ENCODE measurements around the gene ABHD2. TPM values are rescaled to one million over a fixed set of nuclear protein-coding genes. Genes with fewer than 3 reads are reported as not detected.

The ABHD2 gene
- total RNA-seq, 1 experiment from 2014 or later = 15.6 TPM

DNA sequence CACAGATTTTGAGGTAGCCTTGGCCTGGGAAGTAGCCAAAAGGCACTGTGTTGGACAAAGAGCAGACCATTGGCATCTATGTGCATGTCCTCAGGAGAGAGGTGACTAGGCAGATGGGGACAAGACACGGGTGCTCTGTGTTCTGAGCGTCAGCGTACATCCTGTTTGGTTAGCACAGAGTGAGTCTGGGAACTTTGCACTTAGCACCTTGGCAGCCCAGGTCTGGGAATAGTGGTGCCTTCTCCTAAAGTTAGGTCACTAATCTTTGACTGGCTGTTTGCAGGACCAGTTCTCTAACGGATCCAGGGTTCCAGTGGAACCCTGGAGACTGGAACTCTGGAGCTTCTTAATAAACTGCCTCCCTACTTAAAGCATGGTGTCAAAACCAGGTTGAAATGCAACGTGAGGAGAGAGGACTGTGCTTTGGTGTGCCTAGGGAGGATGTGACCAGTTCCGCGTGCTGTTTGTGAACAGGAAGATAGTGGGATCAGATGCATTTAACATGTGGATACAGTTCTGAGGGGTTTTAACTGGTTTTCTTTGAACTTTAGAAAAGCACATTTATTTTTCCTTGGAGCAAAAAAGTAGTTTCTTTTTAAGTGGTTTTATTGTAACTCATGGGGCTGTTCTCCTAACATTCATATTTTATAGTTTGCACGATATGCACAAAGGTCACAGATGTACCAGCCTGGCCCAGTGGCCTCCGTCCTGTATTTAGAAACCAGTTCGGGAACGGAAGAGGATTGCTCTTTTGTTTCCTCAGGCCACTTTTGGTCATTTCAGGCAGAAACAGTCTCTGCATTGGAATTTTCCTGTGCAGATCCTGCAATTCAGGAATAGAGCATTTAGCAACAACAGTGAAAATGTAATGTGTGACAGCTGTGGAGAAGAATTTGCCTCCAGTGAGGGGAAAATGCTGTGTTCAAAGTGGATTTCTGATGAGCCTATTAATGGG lies 48.8 kb downstream of the ABHD2 start:
- H2BK15ac ChIP-seq (ENCODE audit: low read depth, low read length) = no peak overlapping the region
- peak overlapping the region in 1 of 3 experiments; percentile 37; a peak in 2 of 7 replicates for H3K27ac Mint-ChIP-seq

More for the DNA sequence above, 48.8 kb downstream of the ABHD2 start:
- Mint-ChIP-seq H3K36me3 (ENCODE audit: insufficient read depth in 1 of 3, low read depth in 3 of 3) (no peaks in the 10 kb centered on the region; a peak in 1 of 7 replicates), H3K4me1 (peaks cover 0 to 2% of the 10 kb centered on the region in 2 experiments; a peak in 2 of 4 replicates), H3K4me3 (no peak overlapping the region), H3K9me3 (no peaks in the 10 kb centered on the region), H3K27me3 (ENCODE audit: low read depth) (no peaks in the 10 kb centered on the region)
- no peak overlapping the region for H3K23ac ChIP-seq (ENCODE audit: insufficient read length, low read depth, low read length)
- no peak overlapping the region for H3K4me2 ChIP-seq (ENCODE audit: insufficient read depth, insufficient read length, low read length)
- H3K27me3 ChIP-seq (ENCODE audit: insufficient read depth, low read length) = no peaks in the 10 kb centered on the region
- no peak overlapping the region for H3K14ac ChIP-seq (ENCODE audit: insufficient read depth, low read length)
- H2AFZ ChIP-seq (ENCODE audit: low read length) = no peak overlapping the region
- TF ChIP-seq, protein P1, sequence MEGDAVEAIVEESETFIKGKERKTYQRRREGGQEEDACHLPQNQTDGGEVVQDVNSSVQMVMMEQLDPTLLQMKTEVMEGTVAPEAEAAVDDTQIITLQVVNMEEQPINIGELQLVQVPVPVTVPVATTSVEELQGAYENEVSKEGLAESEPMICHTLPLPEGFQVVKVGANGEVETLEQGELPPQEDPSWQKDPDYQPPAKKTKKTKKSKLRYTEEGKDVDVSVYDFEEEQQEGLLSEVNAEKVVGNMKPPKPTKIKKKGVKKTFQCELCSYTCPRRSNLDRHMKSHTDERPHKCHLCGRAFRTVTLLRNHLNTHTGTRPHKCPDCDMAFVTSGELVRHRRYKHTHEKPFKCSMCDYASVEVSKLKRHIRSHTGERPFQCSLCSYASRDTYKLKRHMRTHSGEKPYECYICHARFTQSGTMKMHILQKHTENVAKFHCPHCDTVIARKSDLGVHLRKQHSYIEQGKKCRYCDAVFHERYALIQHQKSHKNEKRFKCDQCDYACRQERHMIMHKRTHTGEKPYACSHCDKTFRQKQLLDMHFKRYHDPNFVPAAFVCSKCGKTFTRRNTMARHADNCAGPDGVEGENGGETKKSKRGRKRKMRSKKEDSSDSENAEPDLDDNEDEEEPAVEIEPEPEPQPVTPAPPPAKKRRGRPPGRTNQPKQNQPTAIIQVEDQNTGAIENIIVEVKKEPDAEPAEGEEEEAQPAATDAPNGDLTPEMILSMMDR (conservative IDR thresholded peaks at IDR 0.05) = no peak
- no peak overlapping the region for H3K27ac ChIP-seq (ENCODE audit: insufficient read length, low read depth, low read length)
- H2BK20ac ChIP-seq (ENCODE audit: low read depth, low read length, poor library complexity, severe bottlenecking) = no peak overlapping the region
- H3K4me1 ChIP-seq (ENCODE audit: insufficient read depth, low read length) = no peaks in the 10 kb centered on the region
- H3K23me2 ChIP-seq (ENCODE audit: insufficient read length, low read depth, low read length, poor library complexity, severe bottlenecking) = no peaks in the 10 kb centered on the region
- no peak overlapping the region for H4K8ac ChIP-seq (replicated peaks; ENCODE audit: insufficient read length, low read depth, low read length)
- H2BK120ac ChIP-seq (ENCODE audit: low read depth, low read length, poor library complexity, severe bottlenecking) = no peak overlapping the region
- H3T11ph ChIP-seq (ENCODE audit: low read length) = no peak overlapping the region
- H2AK5ac ChIP-seq (ENCODE audit: insufficient read length, low read length) = no peak overlapping the region
- H4K5ac ChIP-seq (ENCODE audit: insufficient read length, low read depth, low read length) = no peak overlapping the region
- H3K4ac ChIP-seq (ENCODE audit: low read depth, low read length) = no peak overlapping the region
- no peaks in the 10 kb centered on the region for H3K9me3 ChIP-seq (ENCODE audit: control insufficient read depth, low read depth, low read length)
- H2BK5ac ChIP-seq (ENCODE audit: insufficient read length, low read length) = no peak overlapping the region
- H2BK12ac ChIP-seq (ENCODE audit: insufficient read length, low read depth, low read length) = no peak overlapping the region
- no peak for DNase-seq
- H3K56ac ChIP-seq (ENCODE audit: insufficient read length, low read depth, low read length) = no peak overlapping the region
- no peak overlapping the region for H4K91ac ChIP-seq (ENCODE audit: insufficient read length, low read depth, low read length)
- H3K9ac ChIP-seq (ENCODE audit: extremely low read depth, insufficient read length, low read length) = no peak overlapping the region
- no CpG with 5 or more reads among the region's 11 CpGs for WGBS (ENCODE audit: extremely low coverage, insufficient read length, low lambda C conversion rate)
- H4K20me1 ChIP-seq (ENCODE audit: control insufficient read depth, insufficient read depth, insufficient read length) = no peaks in the 10 kb centered on the region
- H3K79me2 ChIP-seq (ENCODE audit: insufficient read depth, low read length) = no peaks in the 10 kb centered on the region
- H3K18ac ChIP-seq (ENCODE audit: insufficient read length, low read depth, low read length) = no peak overlapping the region
- no peaks in the 10 kb centered on the region for H3K79me1 ChIP-seq (ENCODE audit: insufficient read depth, low read depth, low read length, poor library complexity, severe bottlenecking)
